H1 (cell line): ENCODE data around the gene KLHL1. TPM values are rescaled to one million over a fixed set of nuclear protein-coding genes. Genes with fewer than 3 reads are reported as not detected.

Source experiments
- CTCF ChIA-PET: fragments of 300-600 bp; sonication (Branson Sonifier 250); formaldehyde crosslinking; loops from one replicate; lab custom pipeline; 2021; ENCODE audit not compliant: partially characterized antibody; lab: Charles Lee
- POLR2A ChIA-PET: fragments of 300-600 bp; sonication (Branson Sonifier 250); formaldehyde crosslinking; loops from one replicate; lab custom pipeline; 2021; ENCODE audit warnings: inconsistent platforms; ENCODE audit not compliant: partially characterized antibody; lab: Charles Lee
- DNase-seq, 2 experiments: peaks; one replicate each; pipeline versions ENCODE4 v3.0.0 to v3.0.0-alpha.2; 2010 to 2022; ENCODE audit warnings: low spot score in 2 of 2, low read depth in 1 of 2, mixed read lengths in 1 of 2
- FAIRE-seq: peaks from 2 replicates; lab custom pipeline; 2011; peaks lifted over from hg19 to GRCh38; lab: Jason Lieb, UNC
- H2AFZ ChIP-seq: 2 replicates; pipeline ENCODE4 v1.8.1; 2012; ENCODE audit warnings: low read length, inconsistent platforms
- H2AK5ac ChIP-seq: 2 replicates; pipeline ENCODE4 v1.6.1; 2013; ENCODE audit warnings: low read depth, low read length
- H2BK120ac ChIP-seq: replicated peaks from 2 replicates; pipeline ENCODE3; 2013; ENCODE audit warnings: low read depth, low read length, inconsistent platforms
- H2BK12ac ChIP-seq: 2 replicates; pipeline ENCODE4 v1.6.1; 2013; ENCODE audit warnings: low read depth, low read length
- H2BK15ac ChIP-seq: 2 replicates; pipeline ENCODE4 v1.6.1; 2013; ENCODE audit warnings: low read length
- H2BK20ac ChIP-seq: 2 replicates; pipeline ENCODE4 v1.6.1; 2013; ENCODE audit warnings: low read length
- H2BK5ac ChIP-seq: 2 replicates; pipeline ENCODE4 v1.6.1; 2013; ENCODE audit warnings: low read depth, low read length
- H3K14ac ChIP-seq: 2 replicates; pipeline ENCODE4 v1.6.1; 2013; ENCODE audit warnings: inconsistent platforms; ENCODE audit not compliant: insufficient read length
- H3K18ac ChIP-seq: 2 replicates; pipeline ENCODE4 v1.6.1; 2013; ENCODE audit warnings: low read length; ENCODE audit errors: extremely low read depth
- H3K23ac ChIP-seq: 2 replicates; pipeline ENCODE4 v1.6.1; 2013; ENCODE audit warnings: inconsistent platforms; ENCODE audit not compliant: insufficient read length
- H3K23me2 ChIP-seq: 2 replicates; pipeline ENCODE4 v1.6.1; 2013; ENCODE audit warnings: low read depth, low read length
- H3K27ac ChIP-seq: 2 replicates; pipeline ENCODE4 v1.6.1; 2011; ENCODE audit warnings: low read depth, low read length, inconsistent platforms
- H3K27me3 ChIP-seq, 4 experiments: replicated peaks in 1 of 4; 1 replicate in 1 of 4; 2 replicates in 3 of 4; pipeline versions ENCODE4 v1.6.1 to v1.8.1; 2011 to 2013; ENCODE audit warnings: low read length in 3 of 4, mild to moderate bottlenecking in 3 of 4, inconsistent platforms in 2 of 4, mixed read lengths in 2 of 4, moderate library complexity in 1 of 4; ENCODE audit not compliant: control insufficient read depth in 3 of 4, insufficient read depth in 3 of 4; ENCODE audit errors: extremely low read depth in 1 of 4
- H3K36me3 ChIP-seq, 4 experiments: 2 replicates each; pipeline versions ENCODE4 v1.6.1 to v1.8.1; 2011 to 2013; ENCODE audit warnings: mild to moderate bottlenecking in 4 of 4, low read length in 3 of 4, moderate library complexity in 2 of 4, control low read depth in 1 of 4, inconsistent platforms in 1 of 4; ENCODE audit not compliant: insufficient read depth in 4 of 4, control insufficient read depth in 2 of 4
- H3K4ac ChIP-seq: replicated peaks from 2 replicates; pipeline ENCODE3; 2013; ENCODE audit warnings: low read length, low read depth, mixed read lengths, inconsistent platforms; ENCODE audit not compliant: insufficient read length
- H3K4me1 ChIP-seq, 4 experiments: replicated peaks in 1 of 4; 1 replicate in 1 of 4; 2 replicates in 3 of 4; pipeline versions ENCODE4 v1.6.1 to v1.8.1; 2011 to 2013; ENCODE audit warnings: low read length in 3 of 4, inconsistent platforms in 2 of 4, mixed read lengths in 1 of 4; ENCODE audit not compliant: insufficient read depth in 4 of 4, control insufficient read depth in 3 of 4
- H3K4me2 ChIP-seq, 2 experiments: 2 replicates each; pipeline versions ENCODE4 v1.6.1 to v1.8.1; 2011 to 2013; ENCODE audit warnings: low read depth in 2 of 2, low read length in 2 of 2, control low read depth in 1 of 2, inconsistent platforms in 1 of 2, mild to moderate bottlenecking in 1 of 2; ENCODE audit not compliant: insufficient read depth in 1 of 2
- H3K4me3 ChIP-seq, 4 experiments: fragments of 200-600, 300-600 bp in 1 of 4; sonication (generic), shearing (Covaris generic), sonication (Bioruptor Twin) in 1 of 4; 2 replicates each; pipeline versions ENCODE4 v1.5.1 to v1.8.1; 2011 to 2016; ENCODE audit warnings: low read length in 4 of 4, low read depth in 3 of 4, control low read depth in 2 of 4, inconsistent platforms in 2 of 4, mild to moderate bottlenecking in 2 of 4, mixed read lengths in 1 of 4, moderate library complexity in 1 of 4; ENCODE audit not compliant: insufficient read depth in 2 of 4; ENCODE audit errors: extremely low read depth in 1 of 4
- H3K56ac ChIP-seq: replicated peaks from 2 replicates; pipeline ENCODE3; 2013; ENCODE audit warnings: low read depth, mild to moderate bottlenecking, mixed read lengths, low read length, inconsistent platforms; ENCODE audit not compliant: insufficient read length
- H3K79me1 ChIP-seq: 2 replicates; pipeline ENCODE4 v1.6.1; 2013; ENCODE audit warnings: low read depth, low read length, control low read depth
- H3K79me2 ChIP-seq, 2 experiments: 2 replicates each; pipeline versions ENCODE4 v1.6.1 to v1.8.1; 2012 to 2013; ENCODE audit warnings: low read length in 2 of 2, mild to moderate bottlenecking in 2 of 2, inconsistent platforms in 1 of 2; ENCODE audit not compliant: insufficient read depth in 2 of 2, control insufficient read depth in 1 of 2
- H3K9ac ChIP-seq, 4 experiments: replicated peaks in 1 of 4; 1 replicate in 1 of 4; 2 replicates in 3 of 4; pipeline versions ENCODE4 v1.6.1 to v1.8.1; 2011 to 2013; ENCODE audit warnings: low read depth in 3 of 4, low read length in 3 of 4, control low read depth in 2 of 4, mild to moderate bottlenecking in 2 of 4, moderate library complexity in 2 of 4, inconsistent platforms in 1 of 4; ENCODE audit errors: extremely low read depth in 1 of 4
- H3K9me3 ChIP-seq, 2 experiments: 2 replicates each; pipeline versions ENCODE4 v1.6.1 to v1.8.1; 2012 to 2013; ENCODE audit warnings: mild to moderate bottlenecking in 2 of 2, moderate library complexity in 2 of 2, control low read depth in 1 of 2, inconsistent platforms in 1 of 2, low read depth in 1 of 2, low read length in 1 of 2, mixed read lengths in 1 of 2; ENCODE audit not compliant: insufficient read depth in 2 of 2
- H4K20me1 ChIP-seq, 2 experiments: replicated peaks in 1 of 2; 2 replicates each; pipeline versions ENCODE3 to v1.8.1; 2011 to 2013; ENCODE audit warnings: inconsistent platforms in 2 of 2, low read length in 2 of 2, mild to moderate bottlenecking in 1 of 2; ENCODE audit not compliant: insufficient read depth in 2 of 2, control insufficient read depth in 1 of 2
- H4K5ac ChIP-seq: 2 replicates; pipeline ENCODE4 v1.6.1; 2013; ENCODE audit warnings: low read length, low read depth, mixed read lengths, inconsistent platforms; ENCODE audit not compliant: insufficient read length
- H4K8ac ChIP-seq: 2 replicates; pipeline ENCODE4 v1.8.0; 2013; ENCODE audit warnings: mild to moderate bottlenecking, moderate library complexity, low read length, inconsistent platforms; ENCODE audit not compliant: insufficient read depth; ENCODE audit errors: extremely low read depth
- H4K91ac ChIP-seq: replicated peaks from 2 replicates; pipeline ENCODE3; 2013; ENCODE audit warnings: low read length, mixed read lengths, inconsistent platforms; ENCODE audit not compliant: insufficient read length
- ATF3 ChIP-seq: IDR thresholded peaks from 2 replicates; pipeline ENCODE4 v1.6.1; 2011; ENCODE audit warnings: low read depth, mild to moderate bottlenecking, low read length; ENCODE audit not compliant: insufficient read depth
- BACH1 ChIP-seq: IDR thresholded peaks from 2 replicates; pipeline ENCODE4 v1.6.1; 2012; ENCODE audit warnings: low read length, improper control_type of control experiment
- CBX5 ChIP-seq: fragments of 300-800, 300-1000 bp; sonication (generic); IDR thresholded peaks from 2 replicates; pipeline ENCODE4 v1.7.1; 2016; ENCODE audit warnings: antibody characterized with exemption, low read length, low read depth
- CBX8 ChIP-seq: fragments of 300-800, 300-1000 bp; sonication (generic); IDR thresholded peaks from 2 replicates; pipeline ENCODE4 v1.7.1; 2016; ENCODE audit warnings: low read depth, low read length, borderline replicate concordance
- CHD2 ChIP-seq: IDR thresholded peaks from 2 replicates; pipeline ENCODE4 v1.6.1; 2012; ENCODE audit warnings: low read length, improper control_type of control experiment
- E2F6 ChIP-seq: IDR thresholded peaks from 2 replicates; pipeline ENCODE4 v1.6.1; 2012; ENCODE audit warnings: inconsistent platforms
- HDAC6 ChIP-seq: IDR thresholded peaks from one replicate; pipeline ENCODE4 v1.7.1; 2012; ENCODE audit warnings: low read depth, mild to moderate bottlenecking, inconsistent platforms, low read length, moderate library complexity
- KDM1A ChIP-seq: fragments of 200-600, 300-600 bp; sonication (generic); IDR thresholded peaks from 2 replicates; pipeline ENCODE4 v1.7.1; 2016; ENCODE audit warnings: mild to moderate bottlenecking, low read length, borderline replicate concordance
- TEAD4 ChIP-seq: IDR thresholded peaks from 2 replicates; pipeline ENCODE4 v1.6.1; 2012; ENCODE audit warnings: low read depth, low read length, inconsistent platforms, mixed read lengths
- WGBS, 2 experiments: shearing (Covaris generic) in 1 of 2; methylation state at CpG; one replicate each; pipeline versions ENCODE4 v1.1.6 to v1.1.7; 2013 to 2015; ENCODE audit warnings: low lambda C conversion rate in 2 of 2, mixed read lengths in 2 of 2, inconsistent platforms in 1 of 2, low coverage in 1 of 2, missing lambda C conversion rate in 1 of 2; ENCODE audit not compliant: insufficient replicate concordance in 2 of 2, insufficient coverage in 1 of 2, insufficient read length in 1 of 2; ENCODE audit errors: extremely low coverage in 1 of 2, missing lambda C conversion rate in 1 of 2; 5-methylcytosine and 5-hydroxymethylcytosine counted together
- polyA plus RNA-seq, 7 experiments: library from polyadenylated mRNA; depleted of rRNA in 3 of 7; stranded (reverse) in 5 of 7; unstranded in 2 of 7; fragments of >200 nt in 5 of 7; fragments of 200-250 nt in 2 of 7; gene quantifications; 1 replicate in 5 of 7; 2 replicates in 1 of 7; 4 replicates in 1 of 7; pipeline versions ENCODE4 v1.2.1 to v1.2.3, GENCODE V29; 2011 to 2013; ENCODE audit warnings: missing spikeins in 2 of 7, mixed read lengths in 2 of 7
- total RNA-seq: library from RNA; stranded (reverse); fragmentation: NEBNext Ultra II Directional; extraction: Animal tissue kit (Norgen Biotek cat#: 25700); gene quantifications from 2 replicates; pipeline ENCODE4 v1.2.1, GENCODE V29; 2021

KLHL1 gene
- total and polyA plus RNA-seq, 2 of the 8 experiments (the other 6 are each of a cell fraction or from before 2014, with no cell fraction given) = not detected

- no peak overlapping the region for H3K4me3 ChIP-seq
- H3K18ac ChIP-seq = no peak overlapping the region
- H2BK5ac ChIP-seq = no peak overlapping the region
- H2BK20ac ChIP-seq = no peak overlapping the region
- ChIA-PET POLR2A (no interaction called here), CTCF (no interaction called here)
- H3K56ac ChIP-seq = no peak overlapping the region
- H3K14ac ChIP-seq = no peak overlapping the region
- FAIRE-seq (no peak), DNase-seq (no peak)
- H2BK15ac ChIP-seq = no peak overlapping the region
- no peak overlapping the region for H4K8ac ChIP-seq
- no peaks in the 10 kb centered on the region for H3K9me3 ChIP-seq
- no peak overlapping the region for H2BK12ac ChIP-seq
- no peaks in the 10 kb centered on the region for H3K79me2 ChIP-seq
- no peaks in the 10 kb centered on the region for H3K36me3 ChIP-seq
- H2AFZ ChIP-seq = 0 out of 2 replicates have a peak overlapping the region, but pooled peaks have one; percentile 53
- H3K79me1 ChIP-seq = no peaks in the 10 kb centered on the region
- H3K9ac ChIP-seq = no peak overlapping the region
- H3K4me1 ChIP-seq = no peaks in the 10 kb centered on the region
- no peaks in the 10 kb centered on the region for H4K20me1 ChIP-seq
- H3K23ac ChIP-seq = no peak overlapping the region
- H4K91ac ChIP-seq = no peak overlapping the region
- H2AK5ac ChIP-seq = no peak overlapping the region
- WGBS, 2 experiments = 91% methylated on average over 4 of the region's 4 CpGs; no CpG with 5 or more reads in 1 of the 2 experiments
- no peak overlapping the region for H3K4me2 ChIP-seq
- H3K27ac ChIP-seq = no peak overlapping the region
- H3K4ac ChIP-seq = no peak overlapping the region
- H2BK120ac ChIP-seq = no peak overlapping the region
- H4K5ac ChIP-seq = no peak overlapping the region
- no peaks in the 10 kb centered on the region for H3K23me2 ChIP-seq
- H3K27me3 ChIP-seq = no peaks in the 10 kb centered on the region
- TF ChIP-seq CHD2 (no peak), BACH1 (no peak), CBX8 (no peak), E2F6 (no peak), KDM1A (no peak), ATF3 (no peak), CBX5 (no peak), TEAD4 (no peak), HDAC6 (no peak)
These were observed 235.8 kb downstream of the KLHL1 start for GRCh38 chr13:69872321-69873047.
